Stomach (tissue), 4 donors: ENCODE data around the gene FBXO47.

Experiments
- CTCF ChIP-seq, 7 experiments: fragments of 450-650 bp in 4 of 7; fragments of 200-600 bp in 3 of 7; sonication (generic) in 3 of 7; IDR thresholded peaks; one replicate each; pipeline ENCODE4 v1.5.1; 2016 to 2019; ENCODE audit warnings: antibody characterized with exemption in 7 of 7, control low read depth in 2 of 7, mild to moderate bottlenecking in 1 of 7
- EP300 ChIP-seq: sonication (generic); formaldehyde crosslinking; IDR thresholded peaks from one replicate; pipeline ENCODE4 v1.6.1; 2017; ENCODE audit warnings: antibody characterized with exemption
- POLR2A ChIP-seq, 4 donors: fragments of 450-650 bp; IDR thresholded peaks; one replicate each; pipeline ENCODE4 v1.6.1; 2016; ENCODE audit warnings: antibody characterized with exemption in 4 of 4, control low read depth in 2 of 4, mild to moderate bottlenecking in 1 of 4, moderate library complexity in 1 of 4

- no peak for TF ChIP-seq POLR2A (IDR thresholded peaks at IDR 0.05)
- no peak for TF ChIP-seq CTCF (IDR thresholded peaks at IDR 0.05)
- TF ChIP-seq EP300 = no peak
Measured at GRCh38 chr17:38942696-38943334, 24.4 kb downstream of the FBXO47 start.
